Measurements from ENCODE around the gene TRIP11.

- no peak for TF ChIP-seq POLR2A (IDR thresholded peaks at IDR 0.05; ENCODE audit: extremely low read depth, insufficient read length)
- TF ChIP-seq CTCF (IDR thresholded peaks at IDR 0.05; ENCODE audit: low read depth, low read length): no peak
- no peak for TF ChIP-seq MYC (IDR thresholded peaks at IDR 0.05; ENCODE audit: low read depth, low read length)
Observed at GRCh38 chr14:92009604-92010003, 30.3 kb downstream of the TRIP11 start.
